HG03095 (cell line): ENCODE data around the gene IL17RB.

Experiments
- ATAC-seq: cut with Tn5 transposase; IDR thresholded peaks from one replicate; pipeline ENCODE4 v1.9.1; 2021; ENCODE audit warnings: moderate library complexity; ENCODE audit not compliant: unreplicated experiment

Gene IL17RB

GRCh38 chr3:53846134-53846850 lies at the start of gene IL17RB, which contains the start of gene CHDH:
IL17RB (plus strand) TSS chr3:53846568; CDS start chr3:53846589, 21 bp downstream.
CHDH (minus strand) TSS chr3:53846419; CDS start chr3:53824008, 22,411 bp downstream.
- ATAC-seq, result peak; percentile 46

GRCh38 chr3:53798144-53798543 lies 48.2 kb upstream of the IL17RB start:
- ATAC-seq, result no peak

- ATAC-seq, result no peak
These were observed 47.0 kb upstream of the IL17RB start for GRCh38 chr3:53799338-53799865.

GRCh38 chr3:53800041-53800906 lies 46.1 kb upstream of the IL17RB start:
- no peak for ATAC-seq

GRCh38 chr3:53801319-53801718 lies 45.0 kb upstream of the IL17RB start:
- ATAC-seq, result no peak

- ATAC-seq, result no peak
These were observed 44.0 kb upstream of the IL17RB start for GRCh38 chr3:53802256-53802880.

- ATAC-seq, result no peak
These were observed 43.1 kb upstream of the IL17RB start for GRCh38 chr3:53803124-53803815.

- no peak for ATAC-seq
These were observed 42.3 kb upstream of the IL17RB start for GRCh38 chr3:53803816-53804695.

GRCh38 chr3:53804697-53805462 lies 41.5 kb upstream of the IL17RB start:
- ATAC-seq, result peak; percentile 72

GRCh38 chr3:53805463-53806159 lies 40.8 kb upstream of the IL17RB start:
- no peak for ATAC-seq

- ATAC-seq, result peak; percentile 46
These were observed 39.9 kb upstream of the IL17RB start for GRCh38 chr3:53806182-53807116.

GRCh38 chr3:53807117-53807810 lies 39.1 kb upstream of the IL17RB start:
- ATAC-seq, result no peak

GRCh38 chr3:53808496-53808895 lies 37.9 kb upstream of the IL17RB start:
- ATAC-seq, result no peak

GRCh38 chr3:53809267-53809666 lies 37.1 kb upstream of the IL17RB start:
- no peak for ATAC-seq

GRCh38 chr3:53809764-53810400 lies 36.5 kb upstream of the IL17RB start:
- ATAC-seq, result no peak
